ENCODE data around the gene DZIP1L. TPM values are rescaled to one million over a fixed set of nuclear protein-coding genes. Genes with fewer than 3 reads are reported as not detected.

DZIP1L gene
- total RNA-seq, 2 donors from 2014 or later: 32.0 to 32.5 TPM

- WGBS, 2 experiments (ENCODE audit: insufficient coverage in 1 of 2, insufficient read length in 1 of 2): 53 to 61% methylated on average over 4 to 8 of the region's 8 CpGs
- Mint-ChIP-seq H3K36me3 (ENCODE audit: low read depth) (no peaks in the 10 kb centered on the region), H3K4me1 (peaks cover 12% of the 10 kb centered on the region), H3K27me3 (ENCODE audit: insufficient read depth) (peaks cover 7% of the 10 kb centered on the region), H3K9me3 (peaks cover 11% of the 10 kb centered on the region), H3K27ac (no peak overlapping the region), H3K4me3 (no peak overlapping the region)
- H3K27ac ChIP-seq (ENCODE audit: low read depth, low read length): no peak overlapping the region
- H3K4me3 ChIP-seq (ENCODE audit: low read length): no peak overlapping the region
- H3K36me3 ChIP-seq (ENCODE audit: control insufficient read depth, insufficient read depth, low read length): no peaks in the 10 kb centered on the region
- no peaks in the 10 kb centered on the region for H3K27me3 ChIP-seq (ENCODE audit: control insufficient read depth, insufficient read depth, low read length, poor library complexity, severe bottlenecking)
- TF ChIP-seq CTCF (conservative IDR thresholded peaks at IDR 0.05): peak; percentile 83
- H3K4me1 ChIP-seq (ENCODE audit: control insufficient read depth, insufficient read depth, low read length): no peaks in the 10 kb centered on the region
- peak; percentile 98 for DNase-seq
- H3K9ac ChIP-seq (ENCODE audit: extremely low read depth, low read length, poor library complexity, severe bottlenecking): no peak overlapping the region
- peaks cover 6% of the 10 kb centered on the region for H3K9me3 ChIP-seq (ENCODE audit: control insufficient read depth, low read length)
Measured at GRCh38 chr3:138118612-138119422, 3.4 kb upstream of the DZIP1L start.

- H3K4me3 Mint-ChIP-seq: peak overlapping the region; percentile 85
- peaks cover 7% of the 10 kb centered on the region for H3K27me3 Mint-ChIP-seq (ENCODE audit: insufficient read depth)
- peaks cover 16% of the 10 kb centered on the region for H3K36me3 ChIP-seq (ENCODE audit: control insufficient read depth, insufficient read depth, low read length)
- no peaks in the 10 kb centered on the region for H3K27me3 ChIP-seq (ENCODE audit: control insufficient read depth, insufficient read depth, low read length, poor library complexity, severe bottlenecking)
- peaks cover 3% of the 10 kb centered on the region for H3K9me3 Mint-ChIP-seq
- peak overlapping the region; percentile 84 for H3K27ac ChIP-seq (ENCODE audit: low read depth, low read length)
- peak overlapping the region; percentile 96 for H3K27ac Mint-ChIP-seq
- H3K36me3 Mint-ChIP-seq (ENCODE audit: low read depth): peaks cover 17% of the 10 kb centered on the region
- peak overlapping the region; percentile 81 for H3K9ac ChIP-seq (ENCODE audit: extremely low read depth, low read length, poor library complexity, severe bottlenecking)
- no peaks in the 10 kb centered on the region for H3K4me1 ChIP-seq (ENCODE audit: control insufficient read depth, insufficient read depth, low read length)
- DNase-seq: peak; percentile 78
- peaks cover 6% of the 10 kb centered on the region for H3K9me3 ChIP-seq (ENCODE audit: control insufficient read depth, low read length)
- peak overlapping the region; percentile 86 for H3K4me3 ChIP-seq (ENCODE audit: low read length)
- peaks cover 23% of the 10 kb centered on the region for H3K4me1 Mint-ChIP-seq
- WGBS, 2 experiments (ENCODE audit: insufficient coverage in 1 of 2, insufficient read length in 1 of 2): 4% methylated on average over 7 to 9 of the region's 9 CpGs
- TF ChIP-seq CTCF (conservative IDR thresholded peaks at IDR 0.05): no peak
Measured at GRCh38 chr3:138114431-138114918, 933 bp downstream of the DZIP1L start.

GRCh38 chr3:138113326-138113725 lies 2.1 kb downstream of the DZIP1L start:
- peaks cover 8% of the 10 kb centered on the region for H3K27me3 Mint-ChIP-seq (ENCODE audit: insufficient read depth)
- peaks cover 3% of the 10 kb centered on the region for H3K9me3 Mint-ChIP-seq
- no peaks in the 10 kb centered on the region for H3K27me3 ChIP-seq (ENCODE audit: control insufficient read depth, insufficient read depth, low read length, poor library complexity, severe bottlenecking)
- no peak overlapping the region for H3K27ac ChIP-seq (ENCODE audit: low read depth, low read length)
- H3K36me3 Mint-ChIP-seq (ENCODE audit: low read depth): peaks cover 19% of the 10 kb centered on the region
- H3K9me3 ChIP-seq (ENCODE audit: control insufficient read depth, low read length): peaks cover 6% of the 10 kb centered on the region
- H3K9ac ChIP-seq (ENCODE audit: extremely low read depth, low read length, poor library complexity, severe bottlenecking): peak overlapping the region; percentile 81
- H3K4me3 Mint-ChIP-seq: peak overlapping the region; percentile 85
- H3K4me1 ChIP-seq (ENCODE audit: control insufficient read depth, insufficient read depth, low read length): no peaks in the 10 kb centered on the region
- H3K27ac Mint-ChIP-seq: peak overlapping the region; percentile 96
- peaks cover 25% of the 10 kb centered on the region for H3K36me3 ChIP-seq (ENCODE audit: control insufficient read depth, insufficient read depth, low read length)
- H3K4me3 ChIP-seq (ENCODE audit: low read length): peak overlapping the region; percentile 86
- TF ChIP-seq CTCF (conservative IDR thresholded peaks at IDR 0.05): peak; percentile 27
- peak; percentile 83 for DNase-seq
- H3K4me1 Mint-ChIP-seq: peaks cover 23% of the 10 kb centered on the region
- WGBS, 2 experiments (ENCODE audit: insufficient coverage in 1 of 2, insufficient read length in 1 of 2): 50 to 53% methylated on average over 1 of the region's 1 CpG
